SK-N-SH (cell line): ENCODE data around the gene FADS3. TPM values are rescaled to one million over a fixed set of nuclear protein-coding genes. Genes with fewer than 3 reads are reported as not detected.

ENCODE experiments used
- CTCF ChIA-PET: fragments of 300-600, 350-600 bp; formaldehyde crosslinking; extraction: SDS; loops from one replicate; lab custom pipeline; 2021; lab: Yijun Ruan, JAX
- POLR2A ChIA-PET: fragments of 350-600 bp; sonication (Branson Sonifier 250); formaldehyde crosslinking; extraction: SDS; loops from one replicate; lab custom pipeline; 2020; ENCODE audit warnings: antibody characterized with exemption, inconsistent platforms; lab: Yijun Ruan, JAX
- DNase-seq: peaks from one replicate; pipeline ENCODE4 v3.0.0; 2012
- H2AFZ ChIP-seq: fragments of 200-600 bp; sonication (generic); 2 replicates; pipeline ENCODE4 v1.8.1; 2016; ENCODE audit warnings: antibody characterized with exemption, mild to moderate bottlenecking, low read depth
- H3F3A ChIP-seq: fragments of 200-600 bp; sonication (generic); replicated peaks from 2 replicates; pipeline ENCODE3; 2016; ENCODE audit warnings: antibody characterized with exemption, mild to moderate bottlenecking; ENCODE audit not compliant: insufficient read depth
- H3K27ac ChIP-seq, 2 experiments: fragments of 200-500 bp in 1 of 2; fragments of 200-600 bp in 1 of 2; sonication (Bioruptor generic) in 1 of 2; sonication (generic), shearing (Covaris generic) in 1 of 2; 2 replicates each; pipeline versions ENCODE4 v1.5.1 to v1.6.1; 2014 to 2016; ENCODE audit warnings: low read depth in 2 of 2, inconsistent platforms in 1 of 2, low read length in 1 of 2, mild to moderate bottlenecking in 1 of 2, mixed read lengths in 1 of 2
- H3K27me3 ChIP-seq: fragments of 200-600 bp; sonication (generic), shearing (Covaris generic); 2 replicates; pipeline ENCODE4 v1.6.1; 2016; ENCODE audit warnings: mixed run types; ENCODE audit not compliant: insufficient read depth
- H3K36me3 ChIP-seq, 2 experiments: fragments of 200-500 bp in 1 of 2; fragments of 200-600 bp in 1 of 2; sonication (Bioruptor generic) in 1 of 2; sonication (generic) in 1 of 2; replicated peaks in 1 of 2; 2 replicates each; pipeline versions ENCODE3 to v1.5.1; 2014 to 2016; ENCODE audit warnings: low read length in 1 of 2, mild to moderate bottlenecking in 1 of 2; ENCODE audit not compliant: insufficient read depth in 2 of 2, control insufficient read depth in 1 of 2
- H3K4me1 ChIP-seq, 2 experiments: fragments of 200-500 bp in 1 of 2; fragments of 200-600 bp in 1 of 2; sonication (Bioruptor generic) in 1 of 2; sonication (generic), shearing (Covaris generic) in 1 of 2; 2 replicates each; pipeline versions ENCODE4 v1.5.1 to v1.6.1; 2014 to 2016; ENCODE audit warnings: low read depth in 1 of 2, low read length in 1 of 2, mixed run types in 1 of 2; ENCODE audit not compliant: insufficient read depth in 2 of 2, control insufficient read depth in 1 of 2
- H3K4me2 ChIP-seq: fragments of 200-600 bp; sonication (generic), shearing (Covaris generic); 2 replicates; pipeline ENCODE4 v1.6.1; 2017; ENCODE audit warnings: mixed run types
- H3K4me3 ChIP-seq, 2 experiments: fragments of 200-500 bp in 1 of 2; fragments of 200-600 bp in 1 of 2; sonication (Bioruptor generic) in 1 of 2; sonication (generic), shearing (Covaris generic) in 1 of 2; 2 replicates each; pipeline versions ENCODE4 v1.5.1 to v1.8.1; 2014 to 2016; ENCODE audit warnings: low read depth in 2 of 2, inconsistent platforms in 1 of 2, low read length in 1 of 2, mild to moderate bottlenecking in 1 of 2, mixed read lengths in 1 of 2, moderate library complexity in 1 of 2
- H3K79me2 ChIP-seq: fragments of 200-600 bp; sonication (generic); 2 replicates; pipeline ENCODE4 v1.8.1; 2017; ENCODE audit warnings: mild to moderate bottlenecking; ENCODE audit not compliant: insufficient read depth
- H3K9ac ChIP-seq: fragments of 200-600 bp; sonication (generic); 2 replicates; pipeline ENCODE4 v1.6.1; 2017; ENCODE audit warnings: mixed run types
- H3K9me2 ChIP-seq: fragments of 200-600 bp; sonication (generic); 2 replicates; pipeline ENCODE4 v1.6.1; 2017; ENCODE audit warnings: mixed run types
- H3K9me3 ChIP-seq: fragments of 200-600 bp; sonication (generic); 2 replicates; pipeline ENCODE4 v1.6.1; 2017; ENCODE audit warnings: mixed run types, mild to moderate bottlenecking, moderate library complexity
- H4K20me1 ChIP-seq: fragments of 200-600 bp; sonication (generic); 2 replicates; pipeline ENCODE4 v1.6.1; 2017; ENCODE audit warnings: mild to moderate bottlenecking, mixed run types; ENCODE audit not compliant: insufficient read depth
- FOXJ3 ChIP-seq: sonication (generic); formaldehyde crosslinking; IDR thresholded peaks from 2 replicates; pipeline ENCODE4 v1.5.1; 2020; ENCODE audit warnings: mild to moderate bottlenecking, missing genetic modification reagents
- GABPA ChIP-seq: IDR thresholded peaks from 2 replicates; pipeline ENCODE4 v1.4.0; 2012; ENCODE audit warnings: low read depth, mild to moderate bottlenecking
- GATA2 ChIP-seq: sonication (generic); formaldehyde crosslinking; IDR thresholded peaks from 2 replicates; pipeline ENCODE4 v1.5.0; 2020; ENCODE audit warnings: mild to moderate bottlenecking, missing genetic modification reagents
- JUND ChIP-seq: IDR thresholded peaks from 2 replicates; pipeline ENCODE4 v1.4.0; 2012
- MXI1 ChIP-seq: IDR thresholded peaks from 2 replicates; pipeline ENCODE4 v1.6.1; 2012; ENCODE audit warnings: mild to moderate bottlenecking, low read depth, low read length, improper control_type of control experiment
- NFIC ChIP-seq: IDR thresholded peaks from 2 replicates; pipeline ENCODE4 v1.4.0; 2012; ENCODE audit warnings: borderline replicate concordance
- POLR2AphosphoS5 ChIP-seq: IDR thresholded peaks from 2 replicates; pipeline ENCODE4 v1.6.1; 2012; ENCODE audit warnings: low read depth, low read length
- RCOR1 ChIP-seq: fragments of 150-350 bp; IDR thresholded peaks from 2 replicates; pipeline ENCODE4 v1.6.1; 2017; ENCODE audit warnings: antibody characterized with exemption, low read length
- RFX5 ChIP-seq: IDR thresholded peaks from 2 replicates; pipeline ENCODE4 v1.6.1; 2012; ENCODE audit warnings: mild to moderate bottlenecking, improper control_type of control experiment, low read length
- ZBTB33 ChIP-seq: IDR thresholded peaks from 2 replicates; pipeline ENCODE4 v1.4.0; 2012; ENCODE audit warnings: low read depth, borderline replicate concordance
- WGBS: methylation state at CpG from one replicate; pipeline ENCODE4 v1.1.6; 2017; ENCODE audit warnings: low lambda C conversion rate; 5-methylcytosine and 5-hydroxymethylcytosine counted together
- polyA plus RNA-seq, 3 experiments: library from polyadenylated mRNA; depleted of rRNA; stranded (reverse); fragments of >200 nt; gene quantifications; 2 replicates each; pipeline ENCODE4 v1.2.3, GENCODE V29; 2012
- TF ChIP-seq, protein P1 (sequence below): IDR thresholded peaks from 2 replicates; pipeline ENCODE4 v1.6.1; 2012; ENCODE audit warnings: mild to moderate bottlenecking, low read depth, low read length, moderate library complexity
- TF ChIP-seq, protein P2 (sequence below): fragments of 150-350 bp; IDR thresholded peaks from 2 replicates; pipeline ENCODE4 v1.6.1; 2017; ENCODE audit warnings: antibody characterized with exemption, low read length, low read depth, borderline replicate concordance

The FADS3 gene
- polyA plus RNA-seq, 1 of the 3 experiments (the other 2 are of a cell fraction): 93.3 TPM

GRCh38 chr11:61904539-61905048 is 13.2 kb upstream of the FADS3 start (continued):
- TF ChIP-seq, protein P1, sequence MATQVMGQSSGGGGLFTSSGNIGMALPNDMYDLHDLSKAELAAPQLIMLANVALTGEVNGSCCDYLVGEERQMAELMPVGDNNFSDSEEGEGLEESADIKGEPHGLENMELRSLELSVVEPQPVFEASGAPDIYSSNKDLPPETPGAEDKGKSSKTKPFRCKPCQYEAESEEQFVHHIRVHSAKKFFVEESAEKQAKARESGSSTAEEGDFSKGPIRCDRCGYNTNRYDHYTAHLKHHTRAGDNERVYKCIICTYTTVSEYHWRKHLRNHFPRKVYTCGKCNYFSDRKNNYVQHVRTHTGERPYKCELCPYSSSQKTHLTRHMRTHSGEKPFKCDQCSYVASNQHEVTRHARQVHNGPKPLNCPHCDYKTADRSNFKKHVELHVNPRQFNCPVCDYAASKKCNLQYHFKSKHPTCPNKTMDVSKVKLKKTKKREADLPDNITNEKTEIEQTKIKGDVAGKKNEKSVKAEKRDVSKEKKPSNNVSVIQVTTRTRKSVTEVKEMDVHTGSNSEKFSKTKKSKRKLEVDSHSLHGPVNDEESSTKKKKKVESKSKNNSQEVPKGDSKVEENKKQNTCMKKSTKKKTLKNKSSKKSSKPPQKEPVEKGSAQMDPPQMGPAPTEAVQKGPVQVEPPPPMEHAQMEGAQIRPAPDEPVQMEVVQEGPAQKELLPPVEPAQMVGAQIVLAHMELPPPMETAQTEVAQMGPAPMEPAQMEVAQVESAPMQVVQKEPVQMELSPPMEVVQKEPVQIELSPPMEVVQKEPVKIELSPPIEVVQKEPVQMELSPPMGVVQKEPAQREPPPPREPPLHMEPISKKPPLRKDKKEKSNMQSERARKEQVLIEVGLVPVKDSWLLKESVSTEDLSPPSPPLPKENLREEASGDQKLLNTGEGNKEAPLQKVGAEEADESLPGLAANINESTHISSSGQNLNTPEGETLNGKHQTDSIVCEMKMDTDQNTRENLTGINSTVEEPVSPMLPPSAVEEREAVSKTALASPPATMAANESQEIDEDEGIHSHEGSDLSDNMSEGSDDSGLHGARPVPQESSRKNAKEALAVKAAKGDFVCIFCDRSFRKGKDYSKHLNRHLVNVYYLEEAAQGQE: no peak
- TF ChIP-seq FOXJ3 (CRISPR knock-in tag) (no peak), JUND (no peak), NFIC (no peak), POLR2AphosphoS5 (no peak)

DNA sequence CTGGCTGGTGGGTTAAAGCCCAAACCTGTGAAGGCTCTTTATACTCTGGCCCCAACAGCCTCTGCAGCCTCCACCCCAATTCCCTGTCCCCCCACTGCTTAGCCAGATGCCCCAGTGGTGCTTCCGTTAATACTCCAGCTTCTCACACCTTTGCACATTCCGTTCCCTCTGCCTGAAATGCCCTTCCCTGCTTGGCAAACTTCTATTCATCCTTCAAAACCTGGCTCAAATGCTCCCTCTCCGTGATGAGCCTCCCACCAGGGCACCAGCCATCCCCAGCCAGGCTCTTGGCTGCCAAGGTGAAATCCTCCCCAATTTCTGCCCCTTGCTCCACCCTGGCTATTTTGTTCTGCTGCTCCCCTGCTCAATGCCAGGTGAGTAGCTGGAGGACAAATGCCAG is 12.5 kb upstream of the FADS3 start:
- Histone ChIP-seq H3K9ac (no peak overlapping the region), H3F3A (no peaks in the 10 kb centered on the region), H3K4me2 (no peak overlapping the region), H3K4me1 (no peaks in the 10 kb centered on the region), H3K27me3 (no peaks in the 10 kb centered on the region), H3K4me3 (no peak overlapping the region), H4K20me1 (no peaks in the 10 kb centered on the region), H3K27ac (no peak overlapping the region), H3K79me2 (no peaks in the 10 kb centered on the region), H2AFZ (no peak overlapping the region), H3K36me3 (peaks cover 0 to 8% of the 10 kb centered on the region in 2 experiments), H3K9me3 (no peaks in the 10 kb centered on the region), H3K9me2 (no peaks in the 10 kb centered on the region)
- DNase-seq: no peak
- TF ChIP-seq RCOR1 (no peak), FOXJ3 (CRISPR knock-in tag) (no peak), RFX5 (no peak), GABPA (no peak), ZBTB33 (no peak), JUND (no peak), GATA2 (CRISPR knock-in tag) (no peak), MXI1 (no peak)
- TF ChIP-seq, protein P2, sequence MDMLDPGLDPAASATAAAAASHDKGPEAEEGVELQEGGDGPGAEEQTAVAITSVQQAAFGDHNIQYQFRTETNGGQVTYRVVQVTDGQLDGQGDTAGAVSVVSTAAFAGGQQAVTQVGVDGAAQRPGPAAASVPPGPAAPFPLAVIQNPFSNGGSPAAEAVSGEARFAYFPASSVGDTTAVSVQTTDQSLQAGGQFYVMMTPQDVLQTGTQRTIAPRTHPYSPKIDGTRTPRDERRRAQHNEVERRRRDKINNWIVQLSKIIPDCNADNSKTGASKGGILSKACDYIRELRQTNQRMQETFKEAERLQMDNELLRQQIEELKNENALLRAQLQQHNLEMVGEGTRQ: no peak
- CTCF ChIA-PET: interaction anchor here (0.7 to 12.1 kb wide), 9 partner anchors 11 to 204 kb away, joined by 3 to 543 read pairs (median 4); partner anchors contain the start of genes BEST1 and RAB3IL1
- WGBS: 98% methylated on average over 3 of the region's 3 CpGs
- POLR2A ChIA-PET: no interaction called here
